Body of pancreas (tissue), 4 donors: ENCODE measurements around the gene LMAN2.

Experiments
- POLR2A ChIP-seq, 3 donors: fragments of 450-650 bp; IDR thresholded peaks; one replicate each; pipeline ENCODE4 v1.6.1; 2016; ENCODE audit warnings: antibody characterized with exemption in 3 of 3, mild to moderate bottlenecking in 2 of 3
- TF ChIP-seq, protein P1 (sequence below), 7 experiments: fragments of 450-650 bp in 4 of 7; fragments of 200-600 bp in 3 of 7; sonication (generic) in 3 of 7; IDR thresholded peaks; one replicate each; pipeline ENCODE4 v1.5.1; 2016 to 2019; ENCODE audit warnings: antibody characterized with exemption in 7 of 7

- TF ChIP-seq, protein P1, sequence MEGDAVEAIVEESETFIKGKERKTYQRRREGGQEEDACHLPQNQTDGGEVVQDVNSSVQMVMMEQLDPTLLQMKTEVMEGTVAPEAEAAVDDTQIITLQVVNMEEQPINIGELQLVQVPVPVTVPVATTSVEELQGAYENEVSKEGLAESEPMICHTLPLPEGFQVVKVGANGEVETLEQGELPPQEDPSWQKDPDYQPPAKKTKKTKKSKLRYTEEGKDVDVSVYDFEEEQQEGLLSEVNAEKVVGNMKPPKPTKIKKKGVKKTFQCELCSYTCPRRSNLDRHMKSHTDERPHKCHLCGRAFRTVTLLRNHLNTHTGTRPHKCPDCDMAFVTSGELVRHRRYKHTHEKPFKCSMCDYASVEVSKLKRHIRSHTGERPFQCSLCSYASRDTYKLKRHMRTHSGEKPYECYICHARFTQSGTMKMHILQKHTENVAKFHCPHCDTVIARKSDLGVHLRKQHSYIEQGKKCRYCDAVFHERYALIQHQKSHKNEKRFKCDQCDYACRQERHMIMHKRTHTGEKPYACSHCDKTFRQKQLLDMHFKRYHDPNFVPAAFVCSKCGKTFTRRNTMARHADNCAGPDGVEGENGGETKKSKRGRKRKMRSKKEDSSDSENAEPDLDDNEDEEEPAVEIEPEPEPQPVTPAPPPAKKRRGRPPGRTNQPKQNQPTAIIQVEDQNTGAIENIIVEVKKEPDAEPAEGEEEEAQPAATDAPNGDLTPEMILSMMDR (IDR thresholded peaks at IDR 0.05): no peak
- TF ChIP-seq POLR2A (IDR thresholded peaks at IDR 0.05): no peak
Observed at GRCh38 chr5:177288191-177288590, 63.3 kb downstream of the LMAN2 start.
